HEK293 (cell line): ENCODE measurements around the gene THTPA.

Experiments used
- CTCF ChIA-PET: fragments of 350-600 bp; formaldehyde crosslinking; extraction: SDS; loops from one replicate; lab custom pipeline; 2021; ENCODE audit warnings: antibody characterized with exemption; lab: Yijun Ruan, JAX
- POLR2A ChIA-PET: fragments of 300-600 bp; formaldehyde crosslinking; extraction: SDS; loops from one replicate; lab custom pipeline; 2020; ENCODE audit warnings: antibody characterized with exemption, inconsistent platforms; lab: Yijun Ruan, JAX
- H3K27ac ChIP-seq: fragments of 200-500 bp; sonication (Bioruptor generic); 2 replicates; pipeline ENCODE4 v1.5.1; 2014; ENCODE audit warnings: low read depth, low read length, control low read depth, inconsistent platforms; ENCODE audit errors: extremely low read depth
- H3K36me3 ChIP-seq, 2 experiments: fragments of 200-500 bp in 1 of 2; sonication (Bioruptor generic) in 1 of 2; 1 replicate in 1 of 2; 2 replicates in 1 of 2; pipeline ENCODE4 v1.5.1; 2014 to 2017; ENCODE audit warnings: inconsistent platforms in 2 of 2, low read length in 2 of 2; ENCODE audit not compliant: control insufficient read depth in 2 of 2, insufficient read depth in 1 of 2
- H3K4me1 ChIP-seq: fragments of 200-500 bp; sonication (Bioruptor generic); 2 replicates; pipeline ENCODE4 v1.5.1; 2014; ENCODE audit warnings: mild to moderate bottlenecking, low read length, inconsistent platforms; ENCODE audit not compliant: control insufficient read depth, insufficient read depth
- H3K4me3 ChIP-seq: 2 replicates; pipeline ENCODE4 v1.5.1; 2011; ENCODE audit warnings: low read depth, mild to moderate bottlenecking, control low read depth, low read length, moderate library complexity
- H3K9me3 ChIP-seq: fragments of 200-500 bp; sonication (Bioruptor generic); 2 replicates; pipeline ENCODE4 v1.5.1; 2014; ENCODE audit warnings: low read depth, low read length, inconsistent platforms; ENCODE audit not compliant: control insufficient read depth, insufficient read depth
- AEBP2 ChIP-seq: fragments of 450-650 bp; formaldehyde crosslinking; IDR thresholded peaks from 2 replicates; pipeline ENCODE4 v1.5.1; 2016; ENCODE audit warnings: missing biosample characterization, missing genetic modification characterization, borderline replicate concordance
- CTCF ChIP-seq: fragments of 450-650 bp; formaldehyde crosslinking; IDR thresholded peaks from 2 replicates; pipeline ENCODE4 v1.5.1; 2016; ENCODE audit warnings: missing biosample characterization, missing genetic modification characterization
- GFI1B ChIP-seq: fragments of 450-650 bp; formaldehyde crosslinking; IDR thresholded peaks from 2 replicates; pipeline ENCODE4 v1.5.1; 2016; ENCODE audit warnings: missing biosample characterization, missing genetic modification characterization
- GLIS2 ChIP-seq: fragments of 450-650 bp; formaldehyde crosslinking; IDR thresholded peaks from 2 replicates; pipeline ENCODE4 v1.5.1; 2016; ENCODE audit warnings: missing biosample characterization, missing genetic modification characterization
- PATZ1 ChIP-seq: fragments of 450-650 bp; formaldehyde crosslinking; IDR thresholded peaks from 2 replicates; pipeline ENCODE4 v1.5.1; 2016; ENCODE audit warnings: missing biosample characterization, missing genetic modification characterization
- SETDB1 ChIP-seq: IDR thresholded peaks from one replicate; pipeline ENCODE4 v1.6.1; 2017; ENCODE audit warnings: mild to moderate bottlenecking, low read length, moderate library complexity, mixed read lengths; ENCODE audit not compliant: insufficient read length
- ZIC2 ChIP-seq: fragments of 450-650 bp; formaldehyde crosslinking; IDR thresholded peaks from 2 replicates; pipeline ENCODE4 v1.5.1; 2016; ENCODE audit warnings: missing biosample characterization, missing genetic modification characterization
- ZNF266 ChIP-seq: fragments of 450-650 bp; formaldehyde crosslinking; IDR thresholded peaks from 2 replicates; pipeline ENCODE4 v1.5.1; 2016; ENCODE audit warnings: missing biosample characterization, missing genetic modification characterization, low read depth
- ZNF37A ChIP-seq: fragments of 450-650 bp; IDR thresholded peaks from 2 replicates; pipeline ENCODE4 v1.5.1; 2018; ENCODE audit warnings: missing biosample characterization, missing genetic modification characterization
- ZNF501 ChIP-seq: fragments of 450-650 bp; formaldehyde crosslinking; IDR thresholded peaks from 2 replicates; pipeline ENCODE4 v1.5.1; 2016; ENCODE audit warnings: missing biosample characterization, missing genetic modification characterization
- ZNF600 ChIP-seq: fragments of 450-650 bp; formaldehyde crosslinking; IDR thresholded peaks from 2 replicates; pipeline ENCODE4 v1.5.1; 2016; ENCODE audit warnings: missing biosample characterization, missing genetic modification characterization
- ZNF658 ChIP-seq: fragments of 450-650 bp; formaldehyde crosslinking; IDR thresholded peaks from 2 replicates; pipeline ENCODE4; 2016; ENCODE audit warnings: missing biosample characterization, missing genetic modification characterization
- ZNF664 ChIP-seq: fragments of 450-650 bp; formaldehyde crosslinking; IDR thresholded peaks from 2 replicates; pipeline ENCODE4 v1.5.1; 2016; ENCODE audit warnings: missing biosample characterization, missing genetic modification characterization
- ZNF677 ChIP-seq: fragments of 450-650 bp; IDR thresholded peaks from 2 replicates; pipeline ENCODE4 v1.5.0; 2018; ENCODE audit warnings: missing biosample characterization, mild to moderate bottlenecking, missing genetic modification characterization, moderate library complexity
- TF ChIP-seq, protein P1 (sequence below): fragments of 450-650 bp; formaldehyde crosslinking; conservative IDR thresholded peaks from 2 replicates; pipeline ENCODE4 v1.5.1; 2016; ENCODE audit warnings: low read depth, missing biosample characterization, missing genetic modification characterization

Gene THTPA

GRCh38 chr14:23533652-23534435 lies 22.2 kb upstream of the THTPA start:
- no peaks in the 10 kb centered on the region for H3K9me3 ChIP-seq
- ChIA-PET POLR2A (no interaction called here), CTCF (no interaction called here)
- TF ChIP-seq ZNF677 (tag by site-specific recombination) (no peak), ZIC2 (tag by site-specific recombination) (no peak), ZNF266 (tag by site-specific recombination) (no peak), SETDB1 (no peak), AEBP2 (tag by site-specific recombination) (no peak), GFI1B (tag by site-specific recombination) (no peak), ZNF501 (tag by site-specific recombination) (no peak), GLIS2 (no peak), PATZ1 (tag by site-specific recombination) (no peak), ZNF664 (tag by site-specific recombination) (no peak), ZNF37A (no peak), CTCF (no peak), ZNF658 (tag by site-specific recombination) (no peak), ZNF600 (no peak)
- TF ChIP-seq, protein P1, sequence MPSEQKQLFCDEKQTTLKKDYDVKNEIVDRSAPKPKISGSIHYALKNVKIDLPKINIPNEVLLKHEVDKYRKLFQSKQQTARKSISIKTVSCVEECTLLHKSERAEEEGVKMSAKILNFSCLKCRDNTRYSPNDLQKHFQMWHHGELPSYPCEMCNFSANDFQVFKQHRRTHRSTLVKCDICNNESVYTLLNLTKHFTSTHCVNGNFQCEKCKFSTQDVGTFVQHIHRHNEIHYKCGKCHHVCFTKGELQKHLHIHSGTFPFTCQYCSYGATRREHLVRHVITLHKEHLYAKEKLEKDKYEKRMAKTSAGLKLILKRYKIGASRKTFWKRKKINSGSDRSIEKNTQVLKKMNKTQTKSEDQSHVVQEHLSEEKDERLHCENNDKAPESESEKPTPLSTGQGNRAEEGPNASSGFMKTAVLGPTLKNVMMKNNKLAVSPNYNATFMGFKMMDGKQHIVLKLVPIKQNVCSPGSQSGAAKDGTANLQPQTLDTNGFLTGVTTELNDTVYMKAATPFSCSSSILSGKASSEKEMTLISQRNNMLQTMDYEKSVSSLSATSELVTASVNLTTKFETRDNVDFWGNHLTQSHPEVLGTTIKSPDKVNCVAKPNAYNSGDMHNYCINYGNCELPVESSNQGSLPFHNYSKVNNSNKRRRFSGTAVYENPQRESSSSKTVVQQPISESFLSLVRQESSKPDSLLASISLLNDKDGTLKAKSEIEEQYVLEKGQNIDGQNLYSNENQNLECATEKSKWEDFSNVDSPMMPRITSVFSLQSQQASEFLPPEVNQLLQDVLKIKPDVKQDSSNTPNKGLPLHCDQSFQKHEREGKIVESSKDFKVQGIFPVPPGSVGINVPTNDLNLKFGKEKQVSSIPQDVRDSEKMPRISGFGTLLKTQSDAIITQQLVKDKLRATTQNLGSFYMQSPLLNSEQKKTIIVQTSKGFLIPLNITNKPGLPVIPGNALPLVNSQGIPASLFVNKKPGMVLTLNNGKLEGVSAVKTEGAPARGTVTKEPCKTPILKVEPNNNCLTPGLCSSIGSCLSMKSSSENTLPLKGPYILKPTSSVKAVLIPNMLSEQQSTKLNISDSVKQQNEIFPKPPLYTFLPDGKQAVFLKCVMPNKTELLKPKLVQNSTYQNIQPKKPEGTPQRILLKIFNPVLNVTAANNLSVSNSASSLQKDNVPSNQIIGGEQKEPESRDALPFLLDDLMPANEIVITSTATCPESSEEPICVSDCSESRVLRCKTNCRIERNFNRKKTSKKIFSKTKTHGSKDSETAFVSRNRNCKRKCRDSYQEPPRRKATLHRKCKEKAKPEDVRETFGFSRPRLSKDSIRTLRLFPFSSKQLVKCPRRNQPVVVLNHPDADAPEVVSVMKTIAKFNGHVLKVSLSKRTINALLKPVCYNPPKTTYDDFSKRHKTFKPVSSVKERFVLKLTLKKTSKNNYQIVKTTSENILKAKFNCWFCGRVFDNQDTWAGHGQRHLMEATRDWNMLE (tag by site-specific recombination) = no peak
- H3K36me3 ChIP-seq = peaks cover 0 to 19% of the 10 kb centered on the region in 2 experiments; a peak in 2 of 3 replicates
- peaks cover under 1% of the 10 kb centered on the region for H3K4me1 ChIP-seq
- H3K27ac ChIP-seq = no peak overlapping the region
- H3K4me3 ChIP-seq = no peak overlapping the region
